IPS DF 4.7 (cell line): ENCODE measurements around the gene SP140.
"Not testable (repeated sequence)": the region's sequence is repeated elsewhere in the genome, so short reads cannot be mapped to it uniquely, and the experiment has no call there.

Experiments
- DNase-seq: peaks from one replicate; pipeline ENCODE4 v3.0.0-alpha.2; 2013; ENCODE audit warnings: low spot score; ENCODE audit errors: extremely low read depth

Gene SP140

DNA sequence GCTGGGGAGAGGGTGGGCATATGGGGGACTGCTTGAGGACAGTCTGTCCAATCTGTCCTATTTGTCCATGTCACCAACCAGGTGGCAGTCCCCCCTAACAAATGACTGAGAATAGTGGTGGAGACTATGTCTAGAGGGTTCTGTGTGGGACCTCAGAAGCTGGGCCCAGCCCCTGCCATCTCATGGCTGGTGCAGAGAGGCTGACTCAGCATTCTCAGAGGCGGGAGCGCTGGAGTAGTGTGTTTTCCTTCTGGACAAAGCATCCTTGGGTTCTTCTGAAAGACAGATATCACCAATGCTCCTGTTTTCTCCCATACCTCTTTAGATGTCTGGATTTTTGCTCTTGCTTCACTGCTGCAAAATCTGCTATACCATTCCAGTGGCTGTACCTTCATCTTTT is 57.4 kb downstream of the SP140 start:
- DNase-seq, result no peak

DNA sequence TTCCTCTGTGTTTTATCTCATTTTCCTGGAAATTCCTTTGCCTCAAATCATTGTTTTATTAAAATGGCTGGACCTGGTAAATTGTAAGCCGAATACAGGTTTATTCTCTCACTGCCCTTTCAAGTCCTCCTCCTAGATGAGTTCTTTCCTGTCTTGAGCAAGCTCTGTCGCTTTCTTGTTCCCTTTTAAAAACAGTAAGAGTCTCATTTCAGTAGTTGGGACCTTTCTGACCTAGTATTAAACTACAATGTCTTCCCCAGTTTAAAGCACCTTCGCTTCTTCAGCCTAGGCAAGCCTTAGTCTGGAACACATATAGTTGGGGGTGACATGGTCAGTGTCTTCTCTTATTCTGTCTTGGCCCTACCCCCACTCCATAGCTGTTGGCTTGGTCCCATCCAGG is 60.5 kb downstream of the SP140 start:
- DNase-seq, result no peak

DNA sequence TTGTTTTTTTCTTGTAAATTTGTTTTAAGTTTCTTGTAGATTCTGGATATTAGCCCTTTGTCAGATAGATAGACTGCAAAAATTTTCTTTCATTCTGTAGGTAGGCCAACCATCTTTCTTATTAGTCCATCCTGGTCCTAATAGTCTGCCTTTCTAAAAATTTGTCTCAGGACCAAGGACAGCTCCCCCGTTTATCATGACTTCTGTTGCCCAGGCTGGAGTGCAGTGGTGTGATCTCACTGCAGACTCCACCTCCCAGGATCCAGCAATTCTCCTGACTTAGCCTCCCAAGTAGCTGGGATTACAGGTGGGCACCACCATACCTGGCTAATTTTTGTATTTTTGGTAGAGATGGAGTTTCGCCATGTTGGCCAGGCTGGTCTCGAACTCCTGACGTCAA is 63.8 kb downstream of the SP140 start:
- not testable (repeated sequence) for DNase-seq

DNA sequence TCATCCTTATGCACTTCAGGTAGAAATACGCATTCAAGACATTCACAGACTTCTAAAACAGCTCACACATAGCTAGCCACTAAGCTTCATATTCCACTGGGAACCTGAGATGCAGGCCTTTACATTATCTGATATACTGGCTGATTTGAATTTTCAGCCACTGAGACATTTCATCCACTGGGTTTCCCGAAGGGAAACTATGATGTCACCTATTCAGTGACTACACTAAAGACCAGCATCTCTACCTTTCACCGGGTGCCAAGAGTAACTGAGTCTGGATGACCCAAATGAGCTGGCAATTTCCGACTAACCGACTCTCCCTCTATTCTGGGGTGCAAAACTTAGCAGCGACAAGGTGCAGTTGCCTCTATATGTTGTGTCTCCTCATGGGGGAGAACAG is 69.7 kb downstream of the SP140 start:
- DNase-seq, result no peak

DNA sequence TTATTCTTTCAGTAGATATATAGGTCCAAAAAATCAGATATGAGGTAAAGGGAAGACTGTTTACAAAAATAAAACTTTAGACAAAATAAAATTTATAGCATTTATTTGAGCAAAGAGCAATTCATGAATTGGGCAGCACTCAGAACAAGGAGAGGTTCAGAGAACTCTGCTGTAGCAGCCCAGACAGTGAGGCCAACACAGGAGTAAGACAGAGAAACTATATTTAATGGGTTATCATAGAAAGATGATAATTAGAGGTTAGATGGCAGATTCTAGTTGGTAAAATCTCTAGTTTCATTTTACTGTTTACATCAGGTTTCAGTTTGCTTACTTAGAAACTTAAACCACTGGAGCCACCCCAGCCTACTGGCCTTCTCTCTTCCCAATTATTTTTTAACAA is 71.4 kb downstream of the SP140 start:
- no peak for DNase-seq

DNA sequence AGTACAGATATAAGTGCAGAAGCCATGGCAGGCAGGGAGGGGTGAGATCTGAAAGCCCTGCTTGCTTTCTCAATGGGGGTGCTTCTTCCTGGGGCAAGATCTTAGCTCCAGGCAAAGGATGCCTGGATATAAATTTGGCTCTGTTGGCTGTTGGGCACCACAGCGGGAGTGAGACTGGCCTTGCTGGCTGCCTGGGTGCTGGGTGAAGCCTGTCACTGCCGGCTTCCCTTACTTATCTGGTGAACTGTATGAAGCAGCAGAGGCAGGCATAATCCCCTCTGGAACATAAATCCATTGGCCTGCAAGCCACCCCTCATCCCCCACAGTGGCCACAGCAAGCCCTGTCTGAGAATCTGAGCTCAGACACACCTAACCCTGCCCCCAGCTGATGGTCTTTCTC is 74.1 kb downstream of the SP140 start:
- DNase-seq, result no peak

DNA sequence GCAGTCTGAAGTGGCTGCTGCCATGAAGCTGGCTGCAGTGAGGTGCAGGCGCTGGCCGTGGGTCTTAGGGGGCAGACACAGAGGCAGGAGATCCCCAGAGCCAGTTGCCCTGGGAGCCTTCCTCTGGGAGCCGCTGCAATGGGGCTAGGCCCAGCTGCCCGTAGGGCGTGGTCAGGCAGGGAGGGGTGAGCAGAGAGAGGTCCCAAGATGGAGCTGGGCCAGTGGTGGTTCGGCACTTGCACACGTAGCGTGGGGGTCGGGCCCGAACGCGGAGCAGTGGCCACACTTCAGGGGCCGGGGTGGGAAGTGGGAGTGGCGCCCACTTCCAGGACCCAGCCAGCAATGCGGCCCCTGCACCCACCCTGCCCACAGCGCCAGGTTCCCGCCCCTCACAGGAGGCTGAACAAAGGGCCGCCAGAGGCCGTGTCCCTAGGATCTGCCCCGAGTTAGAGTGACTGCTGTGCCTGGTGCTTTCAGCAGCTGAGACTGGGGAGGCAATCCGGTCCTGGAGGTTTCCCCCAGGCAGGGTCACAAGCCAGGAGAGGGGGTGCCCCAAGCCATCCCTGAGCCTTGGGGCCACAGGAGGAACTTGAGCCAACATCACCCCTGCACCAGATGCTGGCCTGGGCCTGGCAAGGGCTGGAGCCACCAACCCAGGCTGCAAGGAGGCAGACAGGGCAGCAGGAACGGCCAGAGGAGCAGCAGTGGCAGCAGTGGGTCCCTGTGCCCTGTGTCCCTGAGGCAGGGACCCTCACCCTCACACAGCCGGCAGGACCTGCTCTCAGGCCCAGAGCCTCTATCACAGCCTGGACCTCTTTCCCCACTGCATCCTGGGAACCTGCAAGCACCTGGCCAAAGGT is 80.1 kb downstream of the SP140 start:
- DNase-seq, result no peak

DNA sequence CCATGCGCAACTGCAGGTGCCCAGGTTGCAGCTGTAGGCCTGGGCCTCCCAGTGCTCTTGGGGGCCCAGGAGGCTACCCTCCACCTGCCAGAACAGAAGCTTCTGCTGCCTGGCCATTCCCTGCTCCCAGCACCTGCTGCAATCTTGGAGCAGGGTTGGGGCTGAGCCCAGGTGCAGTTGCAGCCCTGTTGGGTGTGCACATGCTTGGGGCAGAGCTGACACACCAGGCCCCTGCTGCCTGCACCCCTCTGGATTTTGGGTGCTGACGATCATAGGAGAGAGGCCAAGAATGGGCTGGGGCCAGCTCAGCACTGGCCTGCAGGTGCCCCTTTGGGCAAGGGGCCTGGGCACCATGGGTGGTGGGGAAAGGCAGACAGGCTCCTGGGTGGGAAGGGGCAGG is 80.9 kb downstream of the SP140 start:
- no peak for DNase-seq

DNA sequence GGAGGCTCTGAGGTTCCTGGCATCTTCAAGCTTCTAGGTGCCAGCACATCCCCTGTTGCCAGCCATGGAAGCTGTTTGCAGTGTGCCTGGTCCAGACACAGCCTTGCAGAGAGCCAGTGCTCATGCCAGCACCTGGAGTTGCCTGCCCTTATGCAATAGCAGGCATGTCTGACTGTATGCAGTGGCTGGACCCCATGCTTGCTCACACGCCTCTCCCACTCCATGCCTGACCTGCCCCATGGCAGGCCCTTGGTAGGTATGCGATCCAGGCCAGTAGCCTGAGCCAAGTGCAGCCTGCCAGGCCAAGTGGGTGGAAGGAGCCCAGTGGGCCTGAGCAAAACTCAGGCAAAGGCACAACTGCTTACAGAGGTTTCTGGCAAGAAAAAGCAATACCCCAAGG is 81.9 kb downstream of the SP140 start:
- no peak for DNase-seq

DNA sequence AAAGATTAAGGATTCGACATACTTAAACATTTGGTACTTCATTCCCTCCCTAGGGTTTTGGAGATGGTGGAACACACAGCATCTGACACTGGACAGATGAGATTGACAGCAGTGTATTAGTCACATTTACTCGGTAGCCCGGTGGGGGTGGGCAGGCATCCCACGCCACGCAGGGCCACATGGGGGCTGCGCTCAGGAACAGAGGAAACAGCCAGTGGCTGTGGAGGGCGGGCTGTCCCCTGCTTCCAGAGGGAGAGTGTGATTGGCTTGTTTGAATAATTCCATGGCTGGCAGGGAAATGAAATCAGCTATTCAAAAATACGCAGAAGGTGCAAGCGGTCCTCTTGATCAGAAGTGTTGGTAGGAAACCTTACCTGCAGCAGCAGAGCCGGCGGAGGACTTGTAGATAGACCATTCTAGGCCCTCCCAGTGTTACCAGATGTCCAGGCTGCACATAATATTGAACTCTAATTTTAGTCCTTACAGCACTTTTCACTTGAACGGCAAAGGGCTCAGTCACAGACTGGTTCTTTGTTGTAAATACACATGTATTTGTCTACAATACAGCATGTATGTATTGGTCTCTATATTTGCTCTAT is 83.0 kb downstream of the SP140 start:
- no peak for DNase-seq

DNA sequence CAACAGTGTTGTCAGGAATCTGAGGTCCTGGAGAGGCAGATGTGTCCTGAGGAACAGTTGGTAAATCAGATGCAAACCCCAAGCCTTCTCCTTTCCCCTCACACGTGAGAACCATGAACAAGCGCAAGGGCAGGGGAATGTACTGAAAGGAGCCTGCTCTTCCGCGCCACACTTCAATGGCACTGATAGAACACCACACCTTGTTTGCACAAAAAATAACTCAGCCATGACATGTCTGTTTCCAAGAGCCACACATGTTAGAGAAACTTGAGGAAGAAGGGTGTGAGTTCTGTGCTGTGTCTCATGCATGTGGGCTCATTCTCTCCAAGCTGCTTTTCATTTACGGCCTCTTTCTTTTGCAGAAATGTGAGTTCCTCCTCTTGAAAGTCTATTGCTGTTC is 85.3 kb downstream of the SP140 start:
- DNase-seq, result not testable (repeated sequence)

DNA sequence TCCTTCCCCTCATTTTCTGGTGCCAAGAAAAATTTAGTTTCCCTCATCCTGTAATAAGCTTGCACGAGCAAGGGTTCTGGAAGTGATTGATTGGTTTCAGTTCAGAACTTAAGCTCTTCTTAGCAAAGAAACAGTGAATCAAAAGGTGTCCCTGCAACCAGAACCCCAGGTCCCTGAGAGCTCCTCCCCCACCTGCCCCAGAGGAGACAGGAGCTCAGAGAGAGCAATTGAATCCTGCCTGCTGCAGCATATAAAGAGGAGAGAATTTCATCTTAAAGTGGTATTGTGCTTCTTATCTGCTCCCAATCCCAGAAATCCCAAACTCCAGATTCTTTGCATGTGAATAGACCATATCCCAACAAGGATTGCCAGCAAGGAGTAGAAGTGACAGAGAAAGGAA is 86.1 kb downstream of the SP140 start:
- not testable (repeated sequence) for DNase-seq

DNA sequence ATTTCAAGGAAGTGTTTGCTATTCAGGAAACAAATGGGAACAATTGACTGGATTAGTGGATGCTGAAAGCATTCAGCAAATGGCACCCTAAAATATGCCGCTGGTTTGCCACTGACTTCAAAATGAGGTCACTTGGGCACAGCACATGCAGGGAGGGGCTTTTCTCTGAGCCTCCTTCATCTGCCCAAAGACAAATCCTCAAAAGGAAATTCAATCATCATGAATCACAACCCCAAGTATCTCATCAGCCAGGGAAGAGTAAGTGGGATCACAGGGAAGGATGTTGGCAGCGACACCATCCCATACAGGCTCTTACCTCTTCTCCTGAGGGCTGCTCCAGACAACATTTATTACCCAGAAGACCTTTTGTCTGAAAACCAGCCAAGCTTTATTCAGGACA is 87.1 kb downstream of the SP140 start:
- no peak for DNase-seq

DNA sequence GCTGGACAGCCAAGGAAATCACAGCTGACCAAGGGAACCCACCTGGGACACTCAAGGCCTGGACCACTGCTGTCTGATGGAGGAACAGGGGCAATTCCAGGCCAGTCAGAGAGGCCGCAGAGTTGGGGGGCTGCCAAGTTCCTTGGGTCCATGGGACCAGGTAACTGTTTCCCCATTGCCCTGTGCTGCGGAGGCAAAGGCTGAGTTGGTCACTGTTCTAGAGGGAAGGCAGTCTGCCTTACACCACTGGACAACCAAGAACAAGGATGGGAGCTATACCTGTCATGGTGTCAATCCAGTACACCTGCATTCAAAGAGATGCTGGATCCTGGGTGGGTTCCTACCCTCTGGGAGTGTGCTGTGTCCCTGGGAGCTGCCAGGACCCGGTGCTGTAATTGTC is 91.8 kb downstream of the SP140 start:
- no peak for DNase-seq

DNA sequence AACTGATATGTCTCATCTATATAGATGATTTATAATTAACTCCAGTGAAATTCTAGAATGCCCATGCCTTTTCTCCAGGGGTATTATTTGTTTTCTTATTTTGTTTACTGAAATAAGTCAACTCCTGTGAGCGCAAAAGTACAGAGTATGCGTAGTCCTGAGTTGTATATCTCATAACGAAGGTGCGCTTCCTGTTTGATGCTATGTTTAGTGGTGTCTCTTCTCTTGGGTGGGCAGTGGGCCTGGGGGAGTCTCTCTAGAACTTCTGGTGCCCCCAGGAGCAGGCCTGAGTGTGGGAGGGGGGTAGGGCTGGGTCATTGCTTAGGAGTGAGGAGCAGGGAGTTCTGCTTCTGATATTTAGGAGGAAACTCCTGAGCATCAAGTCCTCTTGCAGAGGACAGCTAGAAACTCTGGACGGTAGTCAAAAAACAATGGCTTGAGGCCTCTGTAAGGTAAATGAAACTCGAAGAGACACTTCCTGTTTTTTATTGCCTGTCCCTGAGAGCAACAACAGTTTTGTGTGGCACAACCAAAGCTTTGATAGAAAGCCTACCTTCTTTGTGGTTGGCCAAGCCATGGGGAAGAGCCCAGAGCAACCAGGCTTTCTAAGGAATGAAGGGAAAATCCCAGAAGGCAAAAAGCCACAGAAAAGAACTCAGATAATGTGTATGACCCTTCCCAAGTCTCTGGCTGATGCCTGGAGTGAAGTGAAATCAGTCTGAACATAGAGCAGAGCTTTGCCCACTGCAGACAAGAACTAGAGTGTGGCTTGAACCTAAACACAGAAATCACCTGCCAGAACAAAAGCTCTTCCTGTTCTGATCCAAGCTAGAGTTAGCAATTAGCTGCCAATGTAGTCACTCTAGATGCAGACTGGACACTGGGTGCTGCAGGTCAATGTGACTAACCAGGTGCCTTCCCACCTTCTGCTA is 92.9 kb downstream of the SP140 start:
- no peak for DNase-seq

DNA sequence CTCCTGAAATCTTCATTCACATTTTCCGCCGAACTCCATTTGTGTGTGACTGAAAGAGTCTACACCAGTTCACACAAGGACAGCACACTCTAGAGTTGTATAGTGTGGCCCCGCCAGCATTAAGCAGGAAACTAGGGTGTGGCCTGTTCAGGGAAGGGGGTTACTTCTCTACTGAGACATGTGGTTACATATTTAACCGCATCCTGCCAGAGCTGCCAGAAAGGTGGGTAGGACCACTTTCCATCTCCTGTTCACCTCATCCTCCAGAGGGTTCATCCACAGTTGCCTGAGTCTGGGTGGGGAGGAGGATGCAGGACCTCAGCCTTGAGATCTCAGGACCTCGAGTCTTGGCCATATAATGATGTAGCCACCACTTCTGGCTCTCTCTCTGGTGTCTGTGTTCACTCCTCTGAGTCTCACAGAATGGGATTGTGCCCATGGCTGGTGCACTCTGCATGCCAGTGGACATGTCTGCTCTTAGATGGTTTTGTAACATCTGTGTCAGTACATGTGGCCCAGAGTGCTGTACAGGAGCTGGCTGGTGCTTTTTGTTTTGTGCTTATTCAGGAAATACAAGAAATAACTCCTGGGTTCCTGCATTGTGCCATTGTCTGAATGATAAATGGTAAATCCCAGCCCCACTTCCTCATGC is 93.8 kb downstream of the SP140 start:
- no peak for DNase-seq

DNA sequence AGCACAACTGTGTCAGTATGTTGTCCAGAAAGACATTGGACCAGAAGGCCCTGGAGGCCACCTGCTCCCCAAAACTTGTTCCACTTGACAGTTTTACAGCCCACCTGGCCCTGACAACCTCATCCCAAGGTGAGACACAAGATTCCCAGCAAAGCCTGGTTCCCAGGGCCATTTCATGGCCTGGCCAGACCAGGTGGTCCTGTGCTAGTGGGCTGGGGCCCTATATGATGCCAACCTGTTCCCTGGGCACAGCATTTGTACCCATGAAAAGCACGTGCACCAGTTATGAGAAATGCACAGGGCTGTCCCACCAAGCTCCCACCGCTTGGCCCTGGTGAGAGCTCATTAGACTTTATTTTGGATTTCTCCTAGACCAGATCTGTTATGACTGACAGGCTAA is 95.5 kb downstream of the SP140 start:
- no peak for DNase-seq

DNA sequence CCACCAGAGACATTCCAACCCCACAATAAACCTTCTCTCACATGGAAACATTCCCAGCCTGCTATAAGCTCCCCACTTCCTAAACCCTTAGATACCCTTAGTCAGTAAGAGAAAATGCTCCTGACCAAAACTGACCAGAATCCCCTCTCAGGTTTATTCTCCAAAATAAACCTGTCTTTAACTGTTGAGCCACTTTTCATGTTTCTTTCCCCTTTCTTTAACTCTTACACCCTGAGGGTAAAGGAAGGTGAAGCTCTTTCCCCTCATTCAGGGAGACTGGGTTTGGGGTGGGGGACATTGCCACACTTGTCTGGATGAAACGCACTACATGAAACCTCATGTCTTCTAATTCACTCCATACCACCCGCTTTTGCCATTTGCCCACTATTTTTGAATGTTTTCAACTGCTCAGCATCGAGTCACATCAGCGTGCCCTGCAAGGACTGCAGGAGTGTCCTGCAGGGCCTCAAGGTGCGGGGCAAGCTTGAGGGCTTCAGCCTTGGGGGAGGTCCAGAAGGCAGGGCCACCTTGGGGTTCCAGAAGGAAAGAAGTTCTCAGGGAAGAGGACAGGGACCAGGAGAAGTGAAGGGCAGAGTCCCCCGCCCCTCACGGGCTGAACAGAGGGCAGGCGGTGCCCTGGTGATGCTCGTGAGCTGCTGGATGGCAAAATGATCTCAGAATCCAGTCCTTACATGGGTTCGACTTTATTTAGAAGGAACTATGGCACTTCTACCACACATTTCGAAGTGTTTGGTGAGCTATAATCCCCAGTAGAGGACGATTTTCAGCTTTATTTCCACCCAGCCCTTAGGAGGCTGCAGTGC is 97.2 kb downstream of the SP140 start:
- DNase-seq, result no peak

DNA sequence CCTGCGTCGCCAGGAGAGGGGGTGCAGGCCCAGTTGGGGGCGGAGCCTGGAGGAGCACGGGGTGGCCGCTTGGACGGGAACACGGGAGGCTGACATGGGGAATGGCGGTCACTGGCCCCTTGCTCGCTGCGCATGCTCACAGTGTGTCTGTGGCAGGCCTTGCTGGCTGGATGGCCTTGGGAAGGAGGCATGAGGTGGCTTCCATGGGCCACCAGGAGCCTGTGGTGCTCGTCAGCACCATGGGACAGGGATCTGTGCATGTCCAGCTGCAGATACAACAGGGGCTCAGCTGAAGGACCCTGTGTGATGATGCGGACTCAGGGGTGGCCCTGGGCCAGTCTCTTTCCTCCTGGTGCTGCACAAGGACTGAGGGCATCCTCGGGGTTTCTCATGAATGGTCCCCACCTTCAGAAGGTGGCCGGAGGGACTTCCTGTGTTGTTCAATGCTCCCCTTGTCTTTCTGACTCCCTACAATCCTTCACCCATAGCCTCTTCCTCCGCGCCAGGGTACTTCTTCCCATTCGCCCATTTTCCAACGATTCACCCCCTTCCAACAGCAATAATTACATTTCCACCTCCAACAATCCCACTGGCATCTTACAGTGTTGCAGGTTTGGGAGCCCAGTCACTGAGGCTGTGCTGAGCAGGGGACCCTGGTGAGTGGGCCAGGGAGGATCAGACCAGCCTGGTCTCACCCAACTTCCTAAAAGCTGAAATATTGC is 98.0 kb downstream of the SP140 start:
- no peak for DNase-seq

DNA sequence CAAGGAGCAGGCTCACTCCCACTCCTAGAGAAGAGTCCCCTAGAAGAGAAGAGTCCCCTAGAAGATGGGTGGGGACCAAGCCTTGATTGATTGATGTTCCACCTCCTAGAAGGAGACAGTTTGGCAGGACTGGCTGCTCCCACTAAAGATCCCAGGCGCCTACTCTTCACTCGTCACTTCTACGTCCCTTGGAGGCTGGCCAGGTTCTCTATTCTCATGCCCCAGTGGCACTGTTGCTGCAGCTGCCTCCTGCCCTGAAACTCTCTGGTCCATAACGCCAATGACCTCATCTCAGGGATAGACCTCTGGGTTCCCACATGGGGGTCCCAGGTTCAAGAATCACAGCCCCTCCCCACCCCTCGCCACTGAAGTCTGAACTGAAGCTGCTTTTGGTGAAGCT is 99.0 kb downstream of the SP140 start:
- DNase-seq, result no peak
